ENCODE measurements around the gene TNRC6B.

Gene TNRC6B

DNA sequence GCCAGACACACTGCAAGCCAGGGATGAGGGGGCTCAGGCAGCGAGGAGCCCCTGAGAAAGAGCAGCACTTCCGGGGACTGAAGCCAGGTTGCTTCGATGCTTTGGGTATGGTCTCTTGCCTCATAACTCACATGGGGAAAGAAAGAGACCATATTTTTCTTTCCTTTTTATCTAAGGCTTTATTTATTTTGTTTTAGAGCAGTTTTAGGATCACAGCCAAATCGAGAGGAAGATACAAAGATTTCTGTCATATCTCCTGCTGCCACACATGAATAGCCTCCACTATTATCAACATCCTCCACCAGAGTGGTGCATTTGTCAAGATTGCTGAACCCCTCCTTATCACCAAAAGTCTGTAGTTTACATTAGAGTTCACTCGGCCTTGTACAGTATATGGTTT lies 144.3 kb downstream of the TNRC6B start:
- in situ Hi-C loops (cut with HindIII; ENCODE audit: low sequenced_read_pairs), result no loop called here

DNA sequence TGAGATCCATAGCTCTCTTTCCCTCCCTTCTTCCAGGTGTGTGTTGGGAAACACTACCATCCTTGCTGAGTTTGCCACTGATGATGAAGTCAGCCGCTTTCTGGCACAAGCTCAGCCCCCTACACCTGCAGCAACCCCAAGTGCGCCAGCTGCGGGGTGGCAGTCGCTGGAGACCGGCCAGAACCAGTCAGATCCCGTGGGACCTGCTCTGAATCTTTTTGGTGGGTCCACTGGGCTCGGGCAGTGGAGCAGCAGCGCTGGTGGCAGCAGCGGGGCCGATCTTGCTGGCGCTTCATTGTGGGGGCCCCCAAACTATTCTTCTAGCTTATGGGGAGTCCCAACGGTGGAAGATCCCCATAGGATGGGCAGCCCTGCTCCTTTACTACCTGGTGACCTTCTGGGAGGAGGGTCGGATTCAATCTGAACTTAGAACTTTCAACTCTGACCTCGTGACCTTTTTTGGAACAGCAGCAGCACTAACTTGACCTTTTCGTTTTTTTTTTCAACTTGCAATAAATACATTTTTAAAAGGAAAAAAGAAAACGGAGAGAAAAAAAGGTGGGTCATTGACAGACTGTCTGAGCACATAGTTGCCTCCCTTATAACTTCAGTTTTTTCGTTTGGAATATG lies 145.2 kb downstream of the TNRC6B start:
- in situ Hi-C loops (cut with HindIII; ENCODE audit: low sequenced_read_pairs), result no loop called here

DNA sequence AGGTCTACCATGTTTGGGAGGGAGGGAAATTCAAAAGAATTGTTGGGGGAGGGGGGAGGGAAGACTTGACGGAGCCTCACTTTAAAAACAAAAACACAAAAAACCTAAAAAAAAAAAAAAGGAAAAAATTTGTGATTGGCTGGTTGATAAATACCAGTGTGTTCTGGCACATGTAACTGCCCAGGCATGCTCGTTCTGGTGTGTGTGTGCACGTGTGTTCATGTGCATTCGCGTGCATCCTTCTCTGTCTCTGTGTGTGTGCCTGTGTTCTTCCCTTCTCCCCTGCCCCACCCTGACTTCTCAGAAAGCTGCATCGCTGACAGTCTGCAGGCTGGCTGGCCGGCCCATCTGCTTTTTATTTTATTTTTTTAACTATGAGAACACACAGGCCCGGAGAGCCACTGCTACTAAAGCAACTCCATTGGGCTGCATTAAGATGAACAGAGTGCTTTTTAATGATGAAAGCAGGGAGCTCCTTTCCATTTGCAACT lies 146.0 kb downstream of the TNRC6B start:
- in situ Hi-C loops (cut with HindIII; ENCODE audit: low sequenced_read_pairs), result no loop called here

DNA sequence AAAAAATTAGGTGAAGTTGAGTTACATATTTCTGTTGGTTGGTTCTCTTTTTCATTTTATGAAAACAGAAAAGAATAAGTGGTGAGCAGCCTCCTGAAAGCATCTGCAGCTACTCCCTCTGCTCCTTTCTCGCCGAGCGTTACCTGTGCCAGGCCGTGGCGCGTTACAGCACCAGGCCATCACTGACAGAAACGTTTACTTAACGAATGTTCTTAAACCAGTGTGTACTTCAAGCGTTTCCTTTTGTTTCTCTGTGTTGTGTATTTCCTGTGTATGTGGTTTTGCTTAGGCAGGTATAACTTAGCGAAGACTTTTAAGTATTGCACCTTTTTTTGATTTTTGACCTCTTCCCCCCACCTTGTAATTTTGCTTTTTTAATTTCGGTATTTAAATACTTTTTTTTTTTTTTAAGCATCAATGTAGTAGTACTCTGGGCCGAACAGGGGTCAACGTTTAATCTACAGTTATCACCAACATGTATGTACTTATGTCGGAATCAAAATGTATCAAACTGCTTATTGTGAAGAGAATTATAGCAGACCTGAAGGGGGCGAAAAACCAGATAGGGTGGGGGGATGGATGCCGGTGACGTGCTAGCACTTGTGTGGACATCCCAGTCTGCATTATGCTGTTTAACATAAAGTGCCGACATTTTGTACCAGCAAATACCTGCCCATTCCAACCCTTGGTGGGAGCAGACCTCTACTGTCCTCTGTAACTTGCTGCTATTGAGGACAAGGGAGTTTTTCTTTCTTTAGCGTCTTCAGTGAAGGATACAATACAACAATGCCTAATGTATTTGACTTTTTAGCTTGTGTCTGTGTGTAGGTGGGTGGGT lies 147.0 kb downstream of the TNRC6B start:
- in situ Hi-C loops (cut with HindIII; ENCODE audit: low sequenced_read_pairs), result loop anchor here (5.0 kb wide), 1 partner anchor 82 kb away; no protein-coding TSS in a partner anchor

DNA sequence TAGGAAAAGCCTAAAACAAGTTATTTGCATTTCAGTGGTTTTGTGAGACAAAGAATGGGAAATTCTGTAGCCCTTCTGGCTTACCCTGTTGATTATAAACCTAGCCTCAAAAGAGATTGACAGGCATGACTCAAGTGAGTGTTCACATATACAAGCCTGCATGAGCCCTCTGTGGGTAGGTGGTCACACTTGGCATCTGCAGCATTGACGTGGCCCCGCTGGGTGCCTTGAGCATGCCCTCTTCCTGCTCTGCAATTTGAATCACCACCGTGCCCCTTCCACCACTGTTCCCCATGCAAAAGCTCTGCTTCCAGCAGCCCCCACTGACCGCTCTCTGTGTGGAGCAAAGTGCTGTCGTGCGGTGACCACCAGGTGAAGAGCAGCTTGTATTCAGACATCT lies 147.6 kb downstream of the TNRC6B start:
- in situ Hi-C loops (cut with HindIII; ENCODE audit: low sequenced_read_pairs), result loop anchor here (5.0 kb wide), 1 partner anchor 83 kb away; no protein-coding TSS in a partner anchor

DNA sequence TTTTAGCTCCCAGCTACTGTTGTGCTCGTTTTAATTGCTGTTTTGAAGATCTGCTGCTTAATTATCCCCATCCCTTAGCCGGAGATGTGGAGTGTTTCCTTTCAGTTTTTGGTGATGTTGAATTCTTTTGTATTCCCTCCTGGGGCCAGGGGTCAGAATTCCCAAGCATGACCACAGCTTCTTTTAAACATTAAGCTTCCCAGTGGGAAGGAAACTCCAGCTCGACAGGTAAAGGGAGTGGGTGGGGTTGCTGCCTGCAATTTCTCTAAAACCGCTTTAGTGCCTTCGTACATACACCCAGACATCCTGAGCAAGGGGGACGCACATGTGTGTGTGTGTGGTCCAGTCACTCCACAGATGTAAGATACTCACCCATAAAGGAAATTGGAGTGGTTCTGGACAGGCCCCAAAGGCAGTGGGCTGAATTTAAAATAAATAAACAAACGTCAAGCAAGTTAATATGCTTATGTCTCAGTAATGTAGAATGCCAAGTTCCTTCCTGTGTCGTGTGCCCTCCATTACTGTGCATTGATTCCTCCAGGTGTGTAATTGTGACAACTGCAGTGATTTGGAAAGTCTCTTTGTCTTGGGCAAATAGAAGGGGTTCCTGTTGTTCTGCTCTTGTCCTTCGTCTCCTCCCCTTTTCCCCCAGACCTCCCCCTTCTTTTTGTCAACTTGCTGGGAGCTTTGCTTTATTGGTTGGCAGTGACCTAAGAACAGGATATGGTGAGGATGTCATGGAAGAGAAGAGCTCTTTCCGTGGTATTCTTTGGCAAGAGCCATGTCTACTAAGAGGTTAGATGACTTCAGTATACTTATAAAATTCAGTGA lies 149.4 kb downstream of the TNRC6B start:
- in situ Hi-C loops (cut with HindIII; ENCODE audit: low sequenced_read_pairs), result loop anchor here (5.0 kb wide), 1 partner anchor 85 kb away; no protein-coding TSS in a partner anchor

DNA sequence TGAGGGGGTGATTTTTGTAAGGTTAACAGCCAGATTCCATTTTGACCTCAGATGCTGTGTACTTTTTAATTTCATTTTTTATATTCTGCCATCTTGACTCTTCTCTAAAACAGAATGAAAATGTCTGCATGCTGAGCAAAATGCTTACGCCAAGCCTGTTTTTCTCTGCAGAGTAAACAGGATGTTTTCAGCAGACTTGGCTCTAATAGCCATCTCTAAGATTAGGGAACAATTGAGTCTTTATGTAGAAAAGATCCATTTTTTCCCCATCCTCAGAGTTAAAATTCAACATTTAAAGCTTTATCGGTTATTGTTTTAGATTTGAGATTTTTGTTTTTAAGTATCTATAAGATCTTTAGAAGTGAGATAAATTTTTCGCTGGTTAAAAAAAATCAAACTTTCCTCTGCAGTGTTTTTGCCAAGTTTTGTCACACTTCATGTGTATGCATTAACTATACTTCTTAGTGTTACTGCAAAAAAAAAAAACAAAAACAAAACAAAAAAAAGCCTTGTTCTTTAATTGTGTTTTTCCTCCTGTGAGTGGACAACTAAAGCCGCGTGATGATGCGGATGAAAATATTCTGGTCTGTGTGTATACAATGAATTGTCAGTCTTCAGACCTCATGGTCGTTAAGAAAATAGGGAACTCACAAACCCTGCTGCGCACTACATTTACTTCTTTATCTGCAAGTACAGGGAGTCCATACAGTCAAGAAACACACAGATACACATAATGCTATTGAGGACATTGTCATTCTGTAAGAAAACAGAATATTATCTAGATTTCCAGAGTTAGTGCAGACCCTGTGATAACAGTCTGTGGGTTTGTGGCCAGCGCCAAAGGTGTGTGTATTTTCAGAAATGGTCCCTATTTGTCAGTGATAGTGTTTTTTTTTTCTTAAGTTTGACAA lies 151.1 kb downstream of the TNRC6B start:
- in situ Hi-C loops (cut with HindIII; ENCODE audit: low sequenced_read_pairs), result loop anchor here (5.0 kb wide), 1 partner anchor 86 kb away; no protein-coding TSS in a partner anchor

DNA sequence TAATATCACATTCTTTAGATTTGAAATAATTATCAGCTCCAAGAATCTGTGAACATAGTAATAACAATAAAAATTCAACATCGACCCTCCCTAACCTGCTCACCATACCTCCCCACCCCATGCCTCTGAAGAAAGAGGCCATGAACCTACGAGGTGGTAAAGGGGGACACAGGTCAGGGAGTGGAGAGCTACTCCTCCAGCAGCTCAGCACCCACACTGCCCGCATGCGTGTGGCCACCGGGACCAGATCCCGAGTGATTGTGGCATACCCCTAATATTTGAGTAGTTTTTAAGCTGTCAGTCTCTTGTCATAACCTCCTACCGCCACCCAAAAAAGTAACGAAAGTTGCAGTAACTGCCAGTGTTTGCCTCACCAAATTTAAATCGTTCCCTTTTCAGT lies 151.7 kb downstream of the TNRC6B start:
- in situ Hi-C loops (cut with HindIII; ENCODE audit: low sequenced_read_pairs), result loop anchor here (5.0 kb wide), 1 partner anchor 87 kb away; no protein-coding TSS in a partner anchor

DNA sequence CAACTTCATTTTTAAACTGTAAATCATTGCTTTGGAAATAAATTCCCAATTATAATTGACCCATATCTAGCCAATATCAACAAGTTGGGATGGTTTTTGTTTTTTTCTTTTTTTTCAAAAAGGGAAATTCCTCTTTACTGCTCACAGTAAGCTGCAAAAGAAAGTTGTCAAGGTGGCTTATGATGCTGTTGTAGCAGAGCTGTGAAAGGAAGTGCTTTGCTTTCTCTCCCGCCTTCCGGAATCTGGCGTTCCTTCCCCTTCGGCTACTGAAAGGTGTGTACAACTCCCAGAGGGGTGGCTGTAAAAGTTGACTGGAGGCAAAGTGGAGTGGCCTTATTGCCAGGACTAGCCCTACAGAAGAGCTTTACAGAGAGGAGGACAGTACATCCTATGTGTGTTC lies 152.4 kb downstream of the TNRC6B start:
- in situ Hi-C loops (cut with HindIII; ENCODE audit: low sequenced_read_pairs), result no loop called here

DNA sequence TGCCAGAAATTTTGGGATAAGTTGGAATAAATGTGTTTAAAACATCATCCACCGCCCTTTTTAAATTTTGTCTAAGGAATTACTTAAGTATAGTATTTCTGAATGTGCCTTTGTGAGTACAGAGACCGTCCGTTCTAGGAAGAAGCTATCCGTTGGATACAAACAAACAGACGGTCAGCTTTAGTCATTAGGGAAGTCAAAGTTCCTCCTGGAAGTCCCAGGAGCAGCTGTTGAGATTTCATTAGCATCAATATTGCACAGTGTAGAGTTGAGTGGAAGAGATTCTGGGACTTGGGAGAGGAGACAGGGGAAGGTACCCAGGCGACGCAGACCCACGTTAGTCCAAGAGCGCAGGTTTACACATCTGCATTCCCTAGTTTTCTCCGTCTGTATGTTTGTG lies 152.9 kb downstream of the TNRC6B start:
- in situ Hi-C loops (cut with HindIII; ENCODE audit: low sequenced_read_pairs), result no loop called here

DNA sequence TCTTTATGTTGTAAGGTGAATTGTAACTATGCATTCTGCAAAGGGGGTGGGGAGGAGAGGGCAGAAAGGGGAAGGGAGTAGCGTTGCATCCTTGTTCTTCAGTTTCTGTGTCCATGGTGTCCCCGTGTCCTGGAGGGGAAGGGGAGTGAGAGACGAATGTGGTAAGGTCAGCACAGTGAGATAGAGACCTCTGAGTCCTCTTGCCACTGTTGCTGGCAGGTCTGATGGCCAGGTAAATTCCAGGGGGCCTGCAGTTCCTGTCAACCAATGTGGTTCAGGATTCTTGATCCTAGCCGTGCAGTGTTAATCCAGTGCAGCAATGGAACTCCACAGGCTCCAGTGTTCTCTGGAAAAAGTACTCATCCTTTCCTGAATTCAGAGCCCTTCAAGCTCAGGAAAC lies 154.0 kb downstream of the TNRC6B start:
- in situ Hi-C loops (cut with HindIII; ENCODE audit: low sequenced_read_pairs), result no loop called here

DNA sequence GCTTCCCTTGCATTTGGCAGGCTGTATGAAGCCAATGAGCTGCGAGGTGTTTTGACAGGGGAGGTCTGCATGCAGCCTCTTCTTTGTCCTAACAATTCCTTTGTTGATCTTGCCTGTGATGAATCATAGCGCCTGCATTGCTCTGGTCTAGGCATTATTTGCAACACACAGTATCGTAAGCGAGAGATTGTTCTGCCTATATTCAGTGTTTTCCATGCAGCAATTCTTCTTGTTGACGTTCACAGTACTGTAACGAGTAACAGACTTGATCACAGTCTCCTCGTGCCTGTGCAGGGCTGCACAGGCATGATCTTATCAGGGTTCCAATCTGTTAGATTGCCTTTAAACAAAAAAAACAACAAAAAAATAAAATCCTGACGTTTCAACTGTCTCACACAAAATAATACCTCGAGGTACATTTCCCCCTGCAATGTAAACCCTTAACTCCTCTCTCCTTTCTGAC lies 154.6 kb downstream of the TNRC6B start:
- in situ Hi-C loops (cut with HindIII; ENCODE audit: low sequenced_read_pairs), result no loop called here

DNA sequence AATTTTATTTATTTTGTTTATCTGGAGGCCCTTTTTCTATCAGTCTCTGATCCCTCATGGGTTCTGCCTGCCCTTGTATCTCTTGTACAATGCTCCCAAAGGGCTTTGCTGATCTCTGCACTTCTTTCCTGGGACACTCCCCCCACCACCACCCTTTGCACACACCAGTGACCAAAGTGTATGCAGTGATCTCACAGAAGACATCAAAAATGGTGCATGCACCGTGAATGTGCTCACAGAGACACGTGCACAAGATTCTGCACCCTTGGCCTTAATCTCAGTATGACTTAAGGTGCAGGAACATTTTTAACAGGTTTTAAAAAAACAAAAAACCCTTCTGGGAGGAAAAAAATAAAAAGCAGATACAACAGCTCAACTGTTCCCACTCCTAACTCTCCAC lies 156.3 kb downstream of the TNRC6B start:
- in situ Hi-C loops (cut with HindIII; ENCODE audit: low sequenced_read_pairs), result no loop called here

DNA sequence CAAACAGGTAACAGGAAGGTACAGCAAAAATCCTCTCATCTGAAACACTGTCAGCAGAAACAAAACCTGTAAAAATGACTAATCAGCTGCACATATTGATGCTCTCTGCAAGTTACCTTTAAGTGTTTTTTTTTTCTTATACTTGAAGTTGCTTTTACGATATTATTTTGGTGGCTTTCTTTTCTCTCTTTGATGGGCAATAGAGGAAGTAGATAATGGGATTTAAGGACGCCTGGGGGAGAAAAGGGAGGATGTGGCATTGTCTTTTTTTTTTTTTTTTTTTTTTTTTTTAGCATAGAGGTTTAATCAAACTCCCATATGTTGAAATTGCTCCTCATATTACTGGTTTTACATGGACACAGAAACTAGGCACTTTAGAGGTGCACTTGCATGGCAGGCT lies 157.2 kb downstream of the TNRC6B start:
- in situ Hi-C loops (cut with HindIII; ENCODE audit: low sequenced_read_pairs), result no loop called here

DNA sequence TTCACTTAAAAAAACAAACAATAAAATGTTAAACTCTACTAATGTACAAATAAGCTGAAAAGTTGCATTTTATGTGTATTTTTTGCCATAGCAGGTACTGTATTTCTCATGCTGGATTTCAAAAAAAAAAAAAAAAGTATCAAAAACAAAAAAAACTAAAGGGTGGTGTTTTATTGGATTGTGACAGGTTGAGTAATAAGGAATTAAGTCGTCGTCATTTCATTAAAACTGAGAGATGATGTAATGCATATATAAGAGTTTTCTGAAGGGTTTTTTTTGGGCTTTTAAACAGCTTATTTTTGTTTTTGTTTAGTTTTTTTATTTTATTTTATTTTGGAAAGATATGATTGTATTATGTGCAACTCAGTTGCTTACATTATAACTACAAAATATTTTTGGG lies 157.6 kb downstream of the TNRC6B start:
- in situ Hi-C loops (cut with HindIII; ENCODE audit: low sequenced_read_pairs), result no loop called here

DNA sequence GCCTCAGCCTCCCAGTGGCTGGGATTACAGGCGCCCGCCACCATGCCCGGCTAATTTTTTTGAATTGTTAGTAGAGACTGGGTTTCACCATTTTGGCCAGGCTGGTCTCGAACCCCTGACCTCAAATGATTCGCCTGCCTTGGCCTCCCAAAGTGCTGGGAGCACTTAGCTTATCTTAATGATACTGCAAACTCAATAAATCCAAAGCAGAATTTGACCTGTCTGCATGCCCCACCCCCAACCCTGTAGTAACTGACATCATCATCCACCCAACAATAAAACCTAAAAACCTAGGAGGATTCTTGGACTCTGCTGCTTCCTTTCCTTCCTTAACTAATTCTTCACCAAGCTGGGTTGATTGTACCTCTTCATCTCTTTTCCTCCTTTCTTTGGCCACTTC lies 162.3 kb downstream of the TNRC6B start:
- in situ Hi-C loops (cut with HindIII; ENCODE audit: low sequenced_read_pairs), result no loop called here

DNA sequence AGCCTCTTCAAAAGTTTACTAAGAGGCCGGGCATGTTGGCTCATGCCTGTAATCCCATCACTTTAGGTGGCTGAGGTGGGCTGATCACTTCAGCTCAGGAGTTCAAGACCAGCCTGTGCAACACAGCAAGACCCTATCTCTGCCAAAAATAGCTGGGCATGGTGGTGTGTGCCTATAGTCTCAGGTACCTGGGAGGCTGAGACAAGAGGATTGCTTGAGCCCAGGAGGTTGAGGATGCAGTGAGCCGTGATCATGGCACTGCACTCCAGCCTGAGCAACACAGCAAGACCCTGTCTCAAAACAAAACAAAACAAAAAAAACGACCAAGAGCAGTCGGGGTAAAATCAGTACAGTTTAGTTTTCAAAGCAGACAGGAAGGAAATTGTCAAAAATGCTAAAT lies 163.9 kb downstream of the TNRC6B start:
- in situ Hi-C loops (cut with HindIII; ENCODE audit: low sequenced_read_pairs), result no loop called here

DNA sequence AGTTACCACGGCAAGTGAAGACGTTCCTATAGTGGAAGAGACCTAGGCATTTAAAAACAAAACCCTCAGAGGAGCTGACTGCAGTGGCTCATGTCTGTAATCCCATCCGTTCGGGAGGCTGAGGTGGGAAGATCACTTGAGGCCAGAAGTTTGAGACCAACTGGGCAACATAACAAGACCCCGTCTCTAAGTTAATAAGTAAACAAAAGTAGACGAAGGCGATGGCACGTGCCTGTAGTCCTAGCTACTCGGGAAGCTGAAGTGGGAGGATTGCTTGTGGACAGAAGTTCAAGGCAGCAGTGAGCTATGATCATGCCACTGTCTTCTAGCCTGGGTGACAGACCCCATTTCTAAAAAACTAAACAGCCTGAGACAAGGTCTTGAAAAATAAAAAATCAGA lies 164.8 kb downstream of the TNRC6B start:
- in situ Hi-C loops (cut with HindIII; ENCODE audit: low sequenced_read_pairs), result no loop called here

DNA sequence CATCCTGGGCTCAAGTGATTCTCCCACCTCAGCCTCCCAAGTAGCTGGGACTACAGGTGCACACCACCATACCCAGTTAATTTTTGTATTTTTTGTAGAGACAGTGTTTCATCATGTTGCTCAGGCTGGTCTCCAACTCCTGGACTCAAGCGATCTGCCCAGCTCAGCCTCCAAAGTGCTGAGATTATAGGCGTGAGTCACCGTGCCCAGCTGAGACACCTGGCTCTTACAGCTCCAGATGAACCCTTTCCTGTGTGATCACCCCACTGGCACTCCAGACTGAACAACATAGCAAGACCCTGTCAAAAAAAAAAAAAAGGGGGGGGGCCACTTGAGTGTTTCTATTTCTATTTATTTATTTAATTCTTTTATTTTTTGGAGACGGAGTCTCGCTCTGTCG lies 167.5 kb downstream of the TNRC6B start:
- in situ Hi-C loops (cut with HindIII; ENCODE audit: low sequenced_read_pairs), result no loop called here

DNA sequence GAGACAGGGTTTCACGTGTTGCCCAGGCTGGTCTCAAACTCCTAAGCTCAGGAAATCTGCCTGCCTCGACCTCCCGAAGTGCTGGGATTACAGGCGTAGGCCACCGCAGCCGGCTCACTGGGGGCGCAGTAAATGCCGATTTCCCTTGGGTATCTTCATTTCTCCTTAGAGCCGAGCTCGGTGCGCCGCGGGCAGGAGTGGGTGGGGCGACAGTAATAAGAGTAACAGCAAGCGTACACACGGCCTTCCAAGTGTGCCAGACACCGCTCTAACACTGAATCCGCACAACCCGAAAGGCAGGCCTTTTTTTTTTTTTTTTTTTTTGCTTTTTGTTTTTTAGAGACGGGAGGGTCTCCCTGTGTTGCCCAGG lies 168.1 kb downstream of the TNRC6B start:
- in situ Hi-C loops (cut with HindIII; ENCODE audit: low sequenced_read_pairs), result no loop called here
